MCF 10A (cell line): ENCODE measurements around the gene PINLYP. TPM values are rescaled to one million over a fixed set of nuclear protein-coding genes. Genes with fewer than 3 reads are reported as not detected.

Experiments used
- BruUV-seq: library from RNA; stranded (reverse); fragments of 400-500 nt; replicated peaks from 2 replicates; lab custom pipeline; 2021; lab: Mats Ljungman, UMichigan
- CTCF ChIA-PET: fragments of 300-600 bp; sonication (Branson Sonifier 250); formaldehyde crosslinking; extraction: SDS; loops from one replicate; lab custom pipeline; 2021; ENCODE audit warnings: antibody characterized with exemption, inconsistent platforms; lab: Yijun Ruan, JAX
- POLR2A ChIA-PET: fragments of 300-600, 350-650 bp; sonication (Branson Sonifier 250); formaldehyde crosslinking; extraction: SDS; loops from one replicate; lab custom pipeline; 2020; ENCODE audit warnings: antibody characterized with exemption, inconsistent platforms; lab: Yijun Ruan, JAX
- DNase-seq: peaks from one replicate; pipeline ENCODE4 v3.0.0-alpha.2; 2018; ENCODE audit not compliant: unreplicated experiment
- H3K27ac Mint-ChIP-seq: one replicate; pipeline ENCODE4 v1.8.0; 2022; ENCODE audit warnings: mild to moderate bottlenecking, low read depth, mixed read lengths; ENCODE audit not compliant: unreplicated experiment
- H3K27me3 Mint-ChIP-seq: one replicate; pipeline ENCODE4 v1.8.0; 2022; ENCODE audit warnings: mixed read lengths; ENCODE audit not compliant: insufficient read depth, unreplicated experiment
- H3K36me3 Mint-ChIP-seq: one replicate; pipeline ENCODE4 v1.8.0; 2022; ENCODE audit warnings: mild to moderate bottlenecking, moderate library complexity, mixed read lengths; ENCODE audit not compliant: insufficient read depth, unreplicated experiment
- H3K4me1 Mint-ChIP-seq: one replicate; pipeline ENCODE4 v1.8.0; 2022; ENCODE audit warnings: mixed read lengths; ENCODE audit not compliant: insufficient read depth, unreplicated experiment
- H3K4me3 Mint-ChIP-seq: one replicate; pipeline ENCODE4 v1.8.0; 2022; ENCODE audit warnings: mild to moderate bottlenecking, moderate library complexity, mixed read lengths; ENCODE audit not compliant: unreplicated experiment
- H3K9me3 Mint-ChIP-seq: one replicate; pipeline ENCODE4 v1.8.0; 2022; ENCODE audit warnings: mixed read lengths; ENCODE audit not compliant: unreplicated experiment
- CTCF ChIP-seq: fragments of 200-600 bp; IDR thresholded peaks from one replicate; pipeline ENCODE4 v1.8.0; 2022; ENCODE audit warnings: antibody characterized with exemption, mild to moderate bottlenecking; ENCODE audit not compliant: unreplicated experiment
- intact Hi-C: fragments of 100-400 bp; cut with micrococcal nuclease; formaldehyde crosslinking; loops from 2 replicates; pipeline ENCODE4 v1.14.1; 2022
- total RNA-seq: library from RNA; stranded (reverse); gene quantifications from 2 replicates; pipeline ENCODE4 v1.2.3, GENCODE V29; 2022

PINLYP gene
- total RNA-seq, 1 experiment from 2014 or later = not detected

- peak; percentile 24 for DNase-seq
- intact Hi-C loops = loop anchor here (1.0 kb wide), 1 partner anchor 34 kb away; no protein-coding TSS in a partner anchor
- Mint-ChIP-seq H3K9me3 (no peaks in the 10 kb centered on the region), H3K27me3 (no peaks in the 10 kb centered on the region), H3K36me3 (peaks cover 16% of the 10 kb centered on the region), H3K4me1 (peaks cover 21% of the 10 kb centered on the region), H3K27ac (peak overlapping the region; percentile 88), H3K4me3 (peak overlapping the region; percentile 84)
- no peak for TF ChIP-seq CTCF
- CTCF ChIA-PET = interaction anchor here (0.6 to 3.5 kb wide), 16 partner anchors 8 to 1518 kb away, joined by 3 to 16 read pairs (median 4); partner anchors contain the start of gene IRGQ
- BruUV-seq = no TSS peak
- POLR2A ChIA-PET = interaction anchor here (0.6 to 5.9 kb wide), 15 partner anchors 9 to 1426 kb away, joined by 3 to 75 read pairs (median 5); partner anchors contain the start of genes IRGQ, PHLDB3 and ZNF576
Measured at GRCh38 chr19:43527860-43528622, 47.6 kb upstream of the PINLYP start.

DNA sequence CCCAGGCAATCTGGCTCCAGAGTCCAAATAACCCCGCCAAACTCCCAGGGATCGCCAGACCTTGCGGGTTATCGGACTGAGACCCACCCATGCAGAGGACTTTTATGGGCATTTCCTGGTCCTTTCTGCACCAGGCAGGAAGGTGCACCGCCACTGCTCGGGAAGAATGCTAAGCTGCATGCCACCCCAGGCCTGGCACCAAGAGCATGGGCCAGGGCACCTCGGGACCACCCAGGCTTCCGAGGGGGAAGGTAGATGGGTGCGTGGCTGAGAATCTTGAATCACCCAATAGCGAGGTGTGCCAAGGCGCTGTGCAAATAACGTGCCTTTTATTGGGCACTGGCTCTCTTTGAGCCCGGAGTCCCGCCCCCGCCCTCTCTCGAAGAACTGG is 43.0 kb upstream of the PINLYP start:
- POLR2A ChIA-PET = interaction anchor here (0.6 to 3.5 kb wide), 17 partner anchors 7 to 254 kb away, joined by 3 to 39 read pairs (median 6); partner anchors contain the start of genes IRGQ, LYPD3, PINLYP and XRCC1
- Mint-ChIP-seq H3K4me1 (peaks cover 12% of the 10 kb centered on the region), H3K27ac (peak overlapping the region; percentile 3), H3K36me3 (peaks cover 9% of the 10 kb centered on the region), H3K27me3 (no peaks in the 10 kb centered on the region), H3K4me3 (peak overlapping the region; percentile 78), H3K9me3 (no peaks in the 10 kb centered on the region)
- CTCF ChIA-PET = interaction anchor here (0.6 to 1.7 kb wide), 4 partner anchors 13 to 119 kb away, joined by 3 to 4 read pairs (median 4); no protein-coding TSS in a partner anchor
- peak; percentile 85 for DNase-seq
- no peak for TF ChIP-seq CTCF
- BruUV-seq = no TSS peak
- intact Hi-C loops = loop anchor here (2.0 to 10.0 kb wide), 2 partner anchors 64 to 132 kb away; partner anchors contain the start of genes IRGQ and ZNF576

GRCh38 chr19:43532962-43533545 is 42.5 kb upstream of the PINLYP start, which contains the start of gene ZNF575:
Gene ZNF575, plus strand, starts transcription at chr19:43533188. Its CDS starts 1,235 bp downstream, at chr19:43534423.
- TF ChIP-seq CTCF = no peak
- Mint-ChIP-seq H3K4me1 (peaks cover 8% of the 10 kb centered on the region), H3K27ac (peak within 1 kb of the TSS; percentile 3), H3K27me3 (no peaks in the 10 kb centered on the region), H3K36me3 (peaks cover 9% of the 10 kb centered on the region), H3K4me3 (peak within 1 kb of the TSS; percentile 78), H3K9me3 (no peaks in the 10 kb centered on the region)
- no TSS peak for BruUV-seq
- CTCF ChIA-PET = interaction anchor here (0.6 to 1.0 kb wide), 4 partner anchors 36 to 277 kb away, joined by 3 to 4 read pairs (median 3); no protein-coding TSS in a partner anchor
- POLR2A ChIA-PET = interaction anchor here (0.6 to 3.5 kb wide), 23 partner anchors 8 to 254 kb away, joined by 3 to 39 read pairs (median 5); partner anchors contain the start of genes IRGQ, LYPD3, PINLYP and XRCC1
- peak; percentile 92 for DNase-seq
- intact Hi-C loops = loop anchor here (2.0 to 10.0 kb wide), 2 partner anchors 64 to 132 kb away; partner anchors contain the start of genes IRGQ and ZNF576
